Lower leg skin (tissue), 4 donors: ENCODE measurements around the gene H2AZ1. TPM values are rescaled to one million over a fixed set of nuclear protein-coding genes. Genes with fewer than 3 reads are reported as not detected.
"Not testable (repeated sequence)": the region's sequence is repeated elsewhere in the genome, so short reads cannot be mapped to it uniquely, and the experiment has no call there.

Experiments used
- DNase-seq, 2 donors: peaks; one replicate each; pipeline ENCODE4 v3.0.0-alpha.2; 2019; ENCODE audit warnings: low spot score in 2 of 2
- H3K4me3 ChIP-seq: fragments of 200-600 bp; sonication (generic); 2 replicates; pipeline ENCODE4 v1.5.1; 2017; ENCODE audit warnings: mild to moderate bottlenecking, low read depth; ENCODE audit not compliant: poor library complexity, severe bottlenecking
- POLR2A ChIP-seq, 2 donors: fragments of 450-650 bp; IDR thresholded peaks; one replicate each; pipeline ENCODE4 v1.6.1; 2016 to 2017; ENCODE audit warnings: antibody characterized with exemption in 2 of 2, mild to moderate bottlenecking in 1 of 2, moderate library complexity in 1 of 2
- WGBS, 2 donors: methylation state at CpG; one replicate each; pipeline ENCODE4 v1.1.5; 2018; 5-methylcytosine and 5-hydroxymethylcytosine counted together
- intact Hi-C: fragments of 100-400 bp; cut with DNase I; formaldehyde crosslinking; loops from one replicate; pipeline ENCODE4 v1.15.0; 2023; ENCODE audit warnings: low total_unique reads
- total RNA-seq, 4 donors: library from RNA; depleted of rRNA; stranded (reverse); fragments of >200 nt; gene quantifications; one replicate each; pipeline ENCODE4 v1.1.0, GENCODE V29; 2016
- TF ChIP-seq, protein P1 (sequence below), 3 donors: fragments of 450-650 bp; IDR thresholded peaks; one replicate each; pipeline ENCODE4 v1.5.1; 2016; ENCODE audit warnings: antibody characterized with exemption in 3 of 3, mild to moderate bottlenecking in 3 of 3, moderate library complexity in 2 of 3

H2AZ1 gene
- total RNA-seq, 4 donors from 2014 or later: 115 to 243 (median 130) TPM

DNA sequence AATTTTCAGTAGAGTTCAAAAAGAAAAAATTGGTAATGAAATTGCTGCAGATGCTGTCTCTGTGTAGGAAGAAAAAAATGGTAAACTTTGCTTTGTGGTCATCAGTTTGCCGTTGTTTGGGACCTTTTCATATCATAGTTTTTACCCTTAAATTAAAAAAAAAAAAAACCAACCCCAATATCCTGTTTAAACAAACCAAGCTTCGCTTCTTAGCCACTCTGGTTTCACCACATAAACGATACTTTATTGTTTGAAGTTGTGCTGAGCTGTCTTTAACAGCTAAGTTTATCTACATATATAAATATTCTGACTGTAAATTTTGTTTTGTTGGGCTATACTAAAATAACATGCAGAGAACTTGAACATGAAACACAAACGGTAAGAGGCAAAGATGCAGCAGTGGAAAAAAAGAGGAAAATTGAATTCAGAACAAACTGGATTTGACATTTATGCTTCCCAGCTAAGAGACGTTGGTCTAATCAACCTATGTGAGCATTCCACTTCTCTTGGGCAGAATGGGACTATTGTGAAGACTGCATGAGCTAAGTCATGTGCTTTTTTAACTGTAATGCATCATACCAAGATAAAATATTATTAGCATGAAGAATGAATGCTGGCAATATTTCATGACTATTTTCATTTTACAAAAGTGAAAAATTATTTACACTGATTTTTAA lies 15.7 kb upstream of the H2AZ1 start:
- intact Hi-C loops: no loop called here
- 62 to 73% methylated on average over 5 of the region's 5 CpGs for WGBS, 2 donors
- TF ChIP-seq, protein P1, sequence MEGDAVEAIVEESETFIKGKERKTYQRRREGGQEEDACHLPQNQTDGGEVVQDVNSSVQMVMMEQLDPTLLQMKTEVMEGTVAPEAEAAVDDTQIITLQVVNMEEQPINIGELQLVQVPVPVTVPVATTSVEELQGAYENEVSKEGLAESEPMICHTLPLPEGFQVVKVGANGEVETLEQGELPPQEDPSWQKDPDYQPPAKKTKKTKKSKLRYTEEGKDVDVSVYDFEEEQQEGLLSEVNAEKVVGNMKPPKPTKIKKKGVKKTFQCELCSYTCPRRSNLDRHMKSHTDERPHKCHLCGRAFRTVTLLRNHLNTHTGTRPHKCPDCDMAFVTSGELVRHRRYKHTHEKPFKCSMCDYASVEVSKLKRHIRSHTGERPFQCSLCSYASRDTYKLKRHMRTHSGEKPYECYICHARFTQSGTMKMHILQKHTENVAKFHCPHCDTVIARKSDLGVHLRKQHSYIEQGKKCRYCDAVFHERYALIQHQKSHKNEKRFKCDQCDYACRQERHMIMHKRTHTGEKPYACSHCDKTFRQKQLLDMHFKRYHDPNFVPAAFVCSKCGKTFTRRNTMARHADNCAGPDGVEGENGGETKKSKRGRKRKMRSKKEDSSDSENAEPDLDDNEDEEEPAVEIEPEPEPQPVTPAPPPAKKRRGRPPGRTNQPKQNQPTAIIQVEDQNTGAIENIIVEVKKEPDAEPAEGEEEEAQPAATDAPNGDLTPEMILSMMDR (IDR thresholded peaks at IDR 0.05): no peak
- TF ChIP-seq POLR2A (IDR thresholded peaks at IDR 0.05): no peak
- no peak overlapping the region for H3K4me3 ChIP-seq
- DNase-seq: no peak

DNA sequence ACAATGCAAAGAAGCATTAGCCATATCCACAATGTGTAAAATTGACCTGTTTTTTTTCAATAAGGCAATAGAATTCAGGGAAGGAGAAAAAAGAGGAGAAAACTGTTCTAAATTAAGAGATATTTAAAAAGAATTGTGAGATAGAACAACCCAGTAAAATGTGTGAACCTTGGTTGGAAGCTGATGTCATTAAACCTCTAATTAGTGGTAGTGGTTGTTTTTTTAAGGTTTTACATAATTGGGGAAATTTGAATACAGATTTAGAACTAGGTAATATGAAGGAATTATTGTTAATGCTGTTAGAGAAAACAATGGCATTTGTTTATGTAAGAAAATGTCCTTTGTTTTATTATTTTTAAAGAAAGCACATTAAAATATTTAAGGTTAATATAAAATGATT lies 15.1 kb upstream of the H2AZ1 start:
- TF ChIP-seq, protein P1 (IDR thresholded peaks at IDR 0.05): no peak
- no peak for TF ChIP-seq POLR2A (IDR thresholded peaks at IDR 0.05)
- intact Hi-C loops: no loop called here
- no peak for DNase-seq
- H3K4me3 ChIP-seq: no peak overlapping the region

DNA sequence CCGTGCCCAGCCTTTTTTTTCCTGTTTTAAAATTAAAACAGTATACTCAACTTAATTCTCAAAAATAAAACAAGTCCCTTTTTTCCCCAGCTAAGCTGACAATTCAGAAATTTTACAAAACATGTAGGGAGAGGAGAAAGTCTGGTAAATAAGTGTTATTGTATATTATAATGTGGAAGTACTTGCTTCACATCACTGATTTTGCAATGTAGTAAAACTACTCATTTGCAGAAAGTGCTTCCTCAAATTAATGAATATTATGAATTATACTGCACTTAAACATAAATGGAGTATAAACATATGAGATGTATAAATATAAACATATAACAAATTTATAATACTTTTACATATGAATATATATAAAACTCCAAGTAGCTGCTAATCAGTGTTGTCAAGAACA lies 11.6 kb upstream of the H2AZ1 start:
- no peak overlapping the region for H3K4me3 ChIP-seq
- DNase-seq: no peak
- TF ChIP-seq, protein P1 (IDR thresholded peaks at IDR 0.05): no peak
- TF ChIP-seq POLR2A (IDR thresholded peaks at IDR 0.05): no peak
- intact Hi-C loops: no loop called here
- 92 to 100% methylated on average over 1 of the region's 1 CpG for WGBS, 2 donors

DNA sequence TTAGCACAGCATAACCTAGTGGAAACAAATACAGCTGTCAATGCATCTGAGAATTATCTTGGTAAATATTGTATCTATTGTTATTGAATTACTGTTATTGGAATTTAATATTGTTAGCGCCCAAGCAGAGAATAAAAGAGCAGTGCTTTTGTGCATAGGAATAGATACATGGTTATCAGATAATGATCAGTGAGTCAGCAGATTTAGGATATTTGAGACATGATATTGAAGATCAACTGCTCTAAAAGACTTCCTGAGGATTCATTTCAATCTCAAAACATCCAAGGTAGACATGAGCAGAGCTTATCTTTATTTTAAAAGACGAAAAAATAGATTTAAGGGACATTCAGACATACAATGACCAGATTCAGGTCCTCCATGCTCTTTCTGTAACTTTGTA lies 10.6 kb upstream of the H2AZ1 start:
- DNase-seq: no peak
- no peak overlapping the region for H3K4me3 ChIP-seq
- WGBS, 2 donors: 77 to 86% methylated on average over 2 of the region's 2 CpGs
- intact Hi-C loops: no loop called here
- TF ChIP-seq, protein P1 (IDR thresholded peaks at IDR 0.05): no peak
- TF ChIP-seq POLR2A (IDR thresholded peaks at IDR 0.05): no peak

DNA sequence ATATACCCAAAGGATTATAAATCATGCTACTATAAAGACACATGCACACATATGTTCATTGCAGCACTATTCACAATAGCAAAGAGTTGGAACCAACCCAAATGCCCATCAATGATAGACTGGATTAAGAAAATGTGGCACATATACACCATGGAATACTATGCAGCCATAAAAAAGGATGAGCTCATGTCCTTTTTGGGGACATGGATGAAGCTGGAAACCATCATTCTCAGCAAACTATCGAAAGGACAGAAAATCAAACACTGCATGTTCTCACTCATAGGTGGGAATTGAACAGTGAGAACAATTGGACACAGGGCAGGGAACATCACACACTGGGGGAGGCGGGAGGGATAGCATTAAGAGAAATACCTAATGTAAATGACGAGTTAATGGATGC lies 8.1 kb upstream of the H2AZ1 start:
- WGBS, 2 donors: 95% methylated on average over 3 of the region's 3 CpGs
- DNase-seq, H3K4me3 ChIP-seq, intact Hi-C loops: not testable (repeated sequence)

DNA sequence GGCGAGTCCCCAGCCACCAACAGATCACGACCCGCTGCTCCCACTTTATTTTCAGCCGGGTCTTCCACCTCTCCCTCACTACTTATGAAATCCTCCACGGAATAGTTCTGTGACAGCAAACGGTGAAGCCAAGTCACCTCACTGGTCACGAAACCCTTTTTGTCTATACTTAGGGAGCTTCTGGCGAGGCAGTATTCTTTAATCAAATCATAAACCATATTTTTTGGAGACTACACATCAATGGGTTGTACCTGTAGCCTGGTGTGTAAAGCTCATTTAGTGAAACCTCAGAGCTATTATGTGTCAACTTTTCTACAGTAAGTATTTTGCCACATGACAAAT lies 809 bp upstream of the H2AZ1 start:
- intact Hi-C loops: loop anchor here (5.0 kb wide), 1 partner anchor 389 kb away; the partner anchor contains the start of gene TRMT10A
- WGBS, 2 donors: 0 to 1% methylated on average over 8 of the region's 8 CpGs
- no peak for TF ChIP-seq POLR2A (IDR thresholded peaks at IDR 0.05)
- TF ChIP-seq, protein P1 (IDR thresholded peaks at IDR 0.05): no peak

More for the DNA sequence above, 809 bp upstream of the H2AZ1 start:
- peak overlapping the region; percentile 70 for H3K4me3 ChIP-seq
- DNase-seq: no peak
